HG02852 (cell line): ENCODE data around the gene PET117.
A peak's percentile ranks its signal among the peaks of the same experiment; 100 is the strongest.
"Not testable (repeated sequence)": the region's sequence is repeated elsewhere in the genome, so short reads cannot be mapped to it uniquely, and the experiment has no call there.

Experiments
- ATAC-seq: cut with Tn5 transposase; IDR thresholded peaks from one replicate; pipeline ENCODE4 v1.9.1; 2021; ENCODE audit warnings: mild to moderate bottlenecking, moderate library complexity; ENCODE audit not compliant: unreplicated experiment

The PET117 gene

DNA sequence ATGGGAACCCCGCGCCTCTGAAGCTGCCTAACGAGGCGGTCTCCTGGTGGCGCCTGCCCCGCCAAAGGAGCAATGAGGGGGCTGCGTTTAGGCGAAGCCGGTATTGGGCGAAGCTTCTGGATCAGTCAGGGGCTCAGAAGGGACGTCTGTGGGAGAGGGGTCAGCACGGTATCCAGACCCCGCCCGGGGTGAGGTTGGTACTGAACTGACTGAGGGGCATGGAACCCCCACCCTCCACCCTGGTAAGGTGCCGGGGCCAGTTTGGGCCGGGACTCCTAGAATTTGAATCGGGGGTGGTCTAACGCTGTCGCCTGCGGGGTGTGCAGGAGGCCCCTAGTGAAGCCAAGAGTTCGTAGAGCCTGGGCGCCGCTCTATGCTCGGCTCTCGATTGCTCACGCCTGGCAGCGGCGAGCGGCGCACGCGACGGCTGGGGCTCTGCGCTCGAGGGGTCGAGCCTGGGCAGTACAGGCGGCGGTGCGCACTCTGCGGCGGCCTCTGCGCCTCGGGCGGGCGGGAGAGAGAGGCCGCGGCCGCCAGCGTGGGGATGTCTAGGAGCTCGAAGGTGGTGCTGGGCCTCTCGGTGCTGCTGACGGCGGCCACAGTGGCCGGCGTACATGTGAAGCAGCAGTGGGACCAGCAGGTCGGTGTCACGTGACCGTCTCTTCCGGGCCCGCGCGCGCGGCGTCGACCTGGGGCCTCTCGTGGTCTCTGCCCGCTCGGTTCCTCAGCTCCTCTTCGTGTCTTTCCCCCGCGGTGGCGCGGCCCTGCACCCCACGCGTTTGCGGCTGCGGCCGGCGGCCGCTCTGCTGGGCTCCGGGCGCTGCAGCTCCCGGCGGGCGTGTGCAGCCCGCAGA, at the start of gene PET117, which contains the start of gene KAT14:
Gene PET117 (plus strand): TSS at position 452 of the 854 bp plus-strand sequence. CDS start 93 bp downstream, at position 545.
Gene KAT14 (plus strand): TSS at position 452 of the 854 bp plus-strand sequence. CDS start 4,798 bp downstream, outside the sequence.
- peak; percentile 80 for ATAC-seq

DNA sequence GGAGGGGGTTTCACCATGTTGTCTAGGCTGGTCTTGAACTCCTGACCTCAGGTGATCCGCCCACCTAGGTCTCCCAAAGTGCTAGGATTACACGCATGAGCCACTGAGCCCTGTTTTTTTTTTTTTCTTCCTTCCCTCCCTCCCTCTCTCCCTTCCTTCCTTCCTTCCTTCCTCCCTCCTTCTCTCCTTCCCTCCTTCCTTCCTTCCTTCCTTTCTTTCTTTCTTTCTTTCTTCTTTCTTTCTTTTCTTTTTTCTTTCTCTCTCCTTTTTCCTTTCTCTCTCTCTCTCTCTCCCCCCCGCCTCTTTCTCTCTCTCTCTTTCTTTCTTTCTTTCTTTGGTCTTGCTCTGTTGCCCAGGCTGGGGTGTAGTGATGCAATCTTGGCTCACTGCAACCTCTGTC, 49.4 kb upstream of the PET117 start:
- ATAC-seq: not testable (repeated sequence)

DNA sequence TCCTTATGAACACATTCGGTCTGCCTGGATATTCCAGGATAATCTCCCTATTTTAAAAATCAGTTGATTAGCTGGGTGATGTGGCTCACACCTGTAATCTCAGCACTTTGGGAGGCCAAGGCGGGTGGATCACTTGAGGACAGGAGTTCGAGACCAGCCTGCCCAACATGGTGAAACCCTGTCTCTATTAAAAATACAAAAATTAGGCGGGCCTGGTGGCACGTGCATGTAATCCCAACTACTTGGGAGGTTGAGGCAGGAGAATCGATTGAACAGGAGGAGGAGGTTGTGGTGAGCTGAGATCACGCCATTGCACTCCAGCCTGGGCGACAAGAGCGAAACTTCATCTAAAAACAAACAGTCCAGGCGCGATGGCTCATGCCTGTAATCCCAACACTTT, 48.8 kb upstream of the PET117 start:
- ATAC-seq: not testable (repeated sequence)

GRCh38 chr20:18090044-18090443, 47.6 kb upstream of the PET117 start:
- no peak for ATAC-seq

GRCh38 chr20:18090477-18090876, 47.2 kb upstream of the PET117 start:
- no peak for ATAC-seq

DNA sequence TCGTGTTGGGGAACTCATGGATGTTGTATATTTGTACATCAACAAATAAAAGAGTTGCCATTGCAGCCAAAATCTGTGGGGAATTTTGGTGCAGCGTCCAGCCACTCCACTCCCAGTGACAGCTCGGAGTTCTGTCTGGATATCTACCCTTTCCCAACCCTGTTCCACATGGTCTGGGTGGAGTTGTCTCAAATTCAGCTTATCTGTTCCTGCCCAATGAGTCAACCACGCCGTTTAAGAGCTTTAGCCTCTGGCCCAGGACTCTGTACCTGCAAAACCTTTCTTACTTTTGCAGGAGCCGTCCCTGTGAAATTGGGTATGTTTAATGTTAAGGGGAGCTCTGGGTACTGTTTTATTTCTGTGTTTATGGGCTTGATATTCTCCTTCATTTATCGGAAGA, 46.0 kb upstream of the PET117 start:
- ATAC-seq: no peak

DNA sequence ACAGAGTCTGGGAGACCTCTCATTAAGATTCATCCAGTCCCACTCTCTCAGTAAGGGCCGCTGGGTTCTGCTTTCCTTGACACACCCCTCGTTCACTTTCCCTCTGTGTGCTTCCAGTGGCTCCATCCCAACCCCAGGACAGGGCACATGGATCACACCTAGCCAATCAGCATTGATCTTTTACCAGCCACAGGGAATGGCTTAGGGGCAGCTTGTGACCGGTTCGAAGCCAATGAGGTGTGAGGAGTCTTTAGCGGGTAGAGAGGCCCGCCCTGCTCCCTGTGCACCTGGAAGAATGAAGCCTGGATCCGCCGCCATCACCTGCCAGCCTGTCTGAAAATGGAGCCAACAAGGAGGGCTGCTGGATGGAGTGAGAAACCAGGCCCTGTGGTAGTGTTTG, 44.8 kb upstream of the PET117 start:
- no peak for ATAC-seq

DNA sequence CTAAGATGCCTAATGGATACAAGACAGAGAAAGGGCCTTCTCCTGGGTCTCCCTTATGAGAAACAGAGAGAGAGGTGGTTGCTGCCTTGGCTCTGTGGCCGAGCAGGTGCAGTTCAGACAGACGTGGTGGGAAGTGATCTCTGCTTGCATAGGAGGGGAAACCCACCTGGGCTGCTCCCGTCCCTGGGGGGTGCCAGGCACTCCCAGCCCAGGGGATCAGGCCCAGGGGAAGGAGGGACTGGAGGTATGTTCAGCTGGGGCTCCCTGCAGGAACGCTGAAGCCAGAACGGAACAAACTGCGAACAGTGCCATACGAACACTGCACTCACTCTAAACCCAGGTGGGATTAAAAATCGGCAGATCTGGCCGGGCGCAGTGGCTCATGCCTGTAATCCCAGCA, 44.3 kb upstream of the PET117 start:
- ATAC-seq: no peak

DNA sequence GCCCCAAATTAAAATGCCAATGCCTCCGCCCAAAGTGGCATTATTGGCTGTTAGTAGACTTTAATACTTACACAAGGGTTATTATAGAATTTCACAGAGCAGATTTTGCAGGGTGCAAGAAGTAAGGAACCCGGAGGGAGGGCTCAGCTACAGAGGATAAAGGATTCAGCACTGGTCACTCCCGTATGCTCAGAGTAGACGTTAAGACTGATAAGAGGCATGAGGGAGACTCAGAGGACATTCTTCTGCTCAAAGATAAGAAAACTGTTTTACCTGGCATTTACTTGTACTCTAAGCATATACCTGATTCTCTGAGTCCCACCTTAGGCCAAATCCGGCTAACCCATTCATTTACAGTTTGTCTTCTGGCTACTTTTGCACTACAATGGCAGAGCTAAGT, 43.5 kb upstream of the PET117 start:
- no peak for ATAC-seq

- not testable (repeated sequence) for ATAC-seq
Measured at GRCh38 chr20:18100569-18100968, 37.1 kb upstream of the PET117 start.

GRCh38 chr20:18101125-18101810, 36.4 kb upstream of the PET117 start:
- no peak for ATAC-seq

DNA sequence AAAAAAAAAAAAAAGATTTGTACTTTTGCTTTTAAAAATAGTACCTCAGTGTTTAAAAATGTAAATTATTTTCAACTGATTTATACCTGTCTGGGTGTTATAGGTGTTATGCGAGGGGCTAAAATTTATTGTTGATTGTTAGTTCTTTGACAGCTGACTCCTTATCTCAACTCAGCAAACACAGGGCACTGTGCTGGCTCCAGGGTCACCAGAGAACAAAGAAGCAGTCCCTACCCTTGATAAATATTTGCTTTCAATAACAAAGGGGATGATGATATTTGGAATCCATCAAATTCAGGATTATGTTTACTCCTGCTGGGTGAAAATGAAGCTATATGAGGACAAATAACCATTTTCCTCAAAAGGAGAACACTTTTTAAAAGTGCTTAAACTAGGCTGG, 34.2 kb upstream of the PET117 start:
- no peak for ATAC-seq

DNA sequence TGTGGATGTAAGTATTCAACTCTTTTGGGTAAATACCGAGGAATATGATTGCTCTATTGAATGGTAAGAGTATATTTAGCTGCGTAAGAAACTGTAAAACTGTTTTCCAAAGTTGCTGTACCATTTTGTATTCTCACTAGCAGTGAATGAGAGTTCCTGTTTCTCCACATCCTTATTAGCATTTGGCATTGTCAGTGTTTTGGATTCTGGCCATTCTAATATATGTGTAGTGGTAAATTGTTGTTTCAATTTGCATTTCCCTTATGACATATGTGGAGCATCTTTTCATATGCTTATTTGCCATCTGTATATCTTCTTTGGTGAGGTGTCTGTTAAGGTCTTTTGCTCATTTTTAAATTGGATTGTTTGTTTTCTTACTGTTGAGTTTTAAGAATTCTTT, 29.3 kb upstream of the PET117 start:
- no peak for ATAC-seq

DNA sequence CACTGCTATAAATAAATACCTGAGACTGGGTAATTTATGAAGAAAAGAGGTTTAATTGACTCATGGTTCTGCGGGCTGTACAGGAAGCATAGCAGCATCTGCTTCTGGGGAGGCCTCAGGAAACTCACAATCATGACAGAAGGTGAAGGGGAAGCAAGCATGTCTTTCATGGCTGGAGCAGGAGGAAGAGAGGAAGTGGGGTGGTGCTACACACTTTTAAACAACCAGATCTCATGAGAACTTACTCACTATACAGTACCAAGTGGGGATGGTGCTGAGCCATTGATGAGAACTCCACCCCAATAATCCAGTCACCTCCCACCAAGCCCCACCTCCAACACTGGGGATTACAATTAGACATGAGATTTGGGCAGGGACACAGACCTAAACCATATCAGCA, 9.1 kb upstream of the PET117 start:
- not testable (repeated sequence) for ATAC-seq

GRCh38 chr20:18132663-18133062, 5.0 kb upstream of the PET117 start:
- no peak for ATAC-seq

GRCh38 chr20:18133962-18134361, 3.7 kb upstream of the PET117 start:
- no peak for ATAC-seq

DNA sequence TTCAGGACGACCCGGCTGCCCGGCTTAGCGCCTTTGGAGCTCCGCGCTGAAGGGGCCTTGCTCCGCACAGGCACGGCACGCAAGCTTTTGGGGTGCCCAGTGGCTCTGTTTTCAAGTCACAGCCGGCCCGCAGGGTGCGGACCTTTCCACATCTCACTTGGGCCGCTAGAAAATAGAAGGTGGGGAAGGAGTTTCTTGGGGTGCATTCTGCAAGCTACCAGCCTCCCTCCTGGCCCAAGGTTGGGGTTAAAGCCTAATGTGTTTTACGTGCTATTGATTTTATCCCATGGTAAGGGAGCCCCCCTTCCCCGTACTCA, 561 bp downstream of the PET117 start:
- ATAC-seq: peak; percentile 32

GRCh38 chr20:18138639-18139583, 1.2 kb downstream of the PET117 start:
- ATAC-seq: no peak

DNA sequence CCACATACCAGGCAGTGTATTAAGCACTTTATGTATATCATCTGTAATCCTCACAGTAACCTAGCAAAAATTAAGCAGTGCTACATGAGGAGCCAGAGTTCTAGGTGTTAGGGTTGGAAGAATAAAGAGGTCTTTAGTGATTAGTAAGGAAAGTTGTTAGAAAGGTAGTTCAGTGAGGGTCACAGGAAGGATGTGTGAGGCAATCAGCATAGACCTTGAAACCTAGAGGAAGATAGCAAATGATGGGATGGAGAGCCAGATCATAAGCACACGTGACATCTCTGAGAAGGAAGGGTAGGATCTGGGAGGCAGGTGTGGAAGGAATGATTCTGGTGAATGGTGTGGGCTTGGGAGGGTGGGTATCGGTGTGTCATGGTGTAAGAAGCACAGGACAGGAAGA, 2.2 kb downstream of the PET117 start:
- no peak for ATAC-seq

DNA sequence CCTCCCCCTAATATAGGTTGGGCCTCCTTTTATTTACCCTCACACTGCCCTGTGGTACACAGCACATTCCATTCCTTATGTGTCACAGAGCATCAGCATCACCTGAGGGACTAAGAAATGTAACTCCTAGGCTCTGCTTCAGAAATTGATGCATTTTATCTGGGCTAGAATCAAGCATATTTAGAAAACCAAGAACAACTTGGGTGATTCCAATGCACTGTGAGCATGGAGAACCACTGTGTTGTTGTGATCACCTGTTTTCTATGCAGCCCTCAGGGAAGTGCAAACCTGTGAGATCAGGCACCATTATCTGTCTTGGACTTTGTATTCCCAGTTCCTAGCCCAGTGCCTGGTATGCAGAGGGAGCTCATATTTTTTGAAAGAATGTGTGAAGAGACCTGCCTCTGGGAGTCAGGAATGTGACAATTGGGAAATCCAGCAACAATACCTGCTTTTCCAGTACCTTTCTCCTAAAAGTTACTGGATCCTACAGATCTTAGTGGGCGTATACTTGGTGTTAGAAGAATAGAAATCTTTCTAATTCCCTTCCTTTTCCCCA, 7.0 kb downstream of the PET117 start:
- no peak for ATAC-seq

DNA sequence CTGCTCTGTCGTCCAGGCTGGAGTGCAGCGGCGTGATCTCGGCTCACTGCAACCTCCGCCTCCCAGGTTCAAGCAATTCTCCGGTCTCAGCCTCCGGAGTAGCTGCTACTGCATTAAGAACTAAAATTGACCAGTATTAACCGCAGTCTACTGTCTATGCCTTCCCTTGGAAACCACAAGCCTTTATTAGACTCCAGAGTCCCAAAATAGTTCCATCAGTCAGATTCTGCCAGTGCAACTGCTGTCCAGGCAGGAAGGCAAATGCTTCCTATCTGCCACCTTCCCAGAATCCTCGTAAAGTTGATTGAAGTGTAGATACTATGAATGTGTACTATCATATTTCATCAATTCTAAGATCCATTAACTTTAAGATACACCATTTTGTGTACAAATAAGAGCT, 16.7 kb downstream of the PET117 start:
- no peak for ATAC-seq
